ENCODE results near the gene MPST. TPM values are rescaled to one million over a fixed set of nuclear protein-coding genes. Genes with fewer than 3 reads are reported as not detected.

Gene MPST
- total and polyA plus RNA-seq, 4 donors, result 59.2 to 247 (median 71.7) TPM

DNA sequence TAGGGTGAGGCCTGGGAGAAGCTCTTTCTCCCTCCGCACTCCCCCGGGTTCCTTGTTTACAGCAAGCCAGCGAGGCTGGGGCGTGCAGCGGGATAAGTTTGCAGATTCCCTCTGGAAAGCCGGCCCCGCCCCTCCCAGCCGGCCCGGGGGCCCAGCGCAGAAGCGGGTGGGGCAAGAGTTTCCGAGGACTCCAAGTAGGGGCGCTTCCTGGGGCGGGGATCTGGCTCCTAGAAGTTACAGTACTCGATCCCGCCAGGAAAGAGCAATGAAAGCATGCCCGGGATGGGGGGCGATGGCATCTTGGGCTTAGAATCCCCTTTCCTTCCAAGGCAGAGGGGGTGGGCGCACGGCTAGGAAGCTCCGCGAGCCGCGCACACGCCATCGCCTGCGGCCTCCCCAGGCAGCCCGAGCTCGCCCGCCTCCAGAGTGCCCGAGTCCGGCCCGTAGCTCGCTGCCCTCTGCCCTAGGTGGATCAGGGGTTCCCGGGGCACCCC, 680 bp upstream of the MPST start:
- DNase-seq (peak; percentile 80 to 86 (median 81)), ATAC-seq (ENCODE audit: insufficient read depth, low FRiP score) (peak; percentile 29)
- no peaks in the 10 kb centered on the region for H3K27me3 ChIP-seq (ENCODE audit: control insufficient read depth in 3 of 3, insufficient read depth in 3 of 3, low read length in 2 of 3)
- no peak overlapping the region for H3K9ac ChIP-seq (ENCODE audit: insufficient read depth in 1 of 2, low read length in 2 of 2)
- peak overlapping the region; percentile 94 to 97 for H3K27ac ChIP-seq (ENCODE audit: low read depth in 1 of 2, low read length in 1 of 2)
- no peaks in the 10 kb centered on the region for H3K9me3 ChIP-seq (ENCODE audit: control insufficient read depth in 4 of 4, insufficient read depth in 3 of 4, low read length in 3 of 4)
- H3K36me3 ChIP-seq (ENCODE audit: control insufficient read depth in 4 of 4, insufficient read depth in 4 of 4, low read length in 4 of 4), result peaks cover 0 to 10% (median 0%) of the 10 kb centered on the region in 4 donors
- 1 to 2% methylated on average over 35 of the region's 35 CpGs for WGBS, 2 donors
- H3K4me1 ChIP-seq (ENCODE audit: control insufficient read depth in 5 of 5, insufficient read depth in 5 of 5, low read length in 5 of 5), result peaks cover 0 to 35% (median 18%) of the 10 kb centered on the region in 5 donors
- peak overlapping the region; percentile 80 for H3K4me3 ChIP-seq
- TF ChIP-seq, protein P1, sequence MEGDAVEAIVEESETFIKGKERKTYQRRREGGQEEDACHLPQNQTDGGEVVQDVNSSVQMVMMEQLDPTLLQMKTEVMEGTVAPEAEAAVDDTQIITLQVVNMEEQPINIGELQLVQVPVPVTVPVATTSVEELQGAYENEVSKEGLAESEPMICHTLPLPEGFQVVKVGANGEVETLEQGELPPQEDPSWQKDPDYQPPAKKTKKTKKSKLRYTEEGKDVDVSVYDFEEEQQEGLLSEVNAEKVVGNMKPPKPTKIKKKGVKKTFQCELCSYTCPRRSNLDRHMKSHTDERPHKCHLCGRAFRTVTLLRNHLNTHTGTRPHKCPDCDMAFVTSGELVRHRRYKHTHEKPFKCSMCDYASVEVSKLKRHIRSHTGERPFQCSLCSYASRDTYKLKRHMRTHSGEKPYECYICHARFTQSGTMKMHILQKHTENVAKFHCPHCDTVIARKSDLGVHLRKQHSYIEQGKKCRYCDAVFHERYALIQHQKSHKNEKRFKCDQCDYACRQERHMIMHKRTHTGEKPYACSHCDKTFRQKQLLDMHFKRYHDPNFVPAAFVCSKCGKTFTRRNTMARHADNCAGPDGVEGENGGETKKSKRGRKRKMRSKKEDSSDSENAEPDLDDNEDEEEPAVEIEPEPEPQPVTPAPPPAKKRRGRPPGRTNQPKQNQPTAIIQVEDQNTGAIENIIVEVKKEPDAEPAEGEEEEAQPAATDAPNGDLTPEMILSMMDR (IDR thresholded peaks at IDR 0.05; ENCODE audit: control extremely low read depth, extremely low read depth), result no peak

DNA sequence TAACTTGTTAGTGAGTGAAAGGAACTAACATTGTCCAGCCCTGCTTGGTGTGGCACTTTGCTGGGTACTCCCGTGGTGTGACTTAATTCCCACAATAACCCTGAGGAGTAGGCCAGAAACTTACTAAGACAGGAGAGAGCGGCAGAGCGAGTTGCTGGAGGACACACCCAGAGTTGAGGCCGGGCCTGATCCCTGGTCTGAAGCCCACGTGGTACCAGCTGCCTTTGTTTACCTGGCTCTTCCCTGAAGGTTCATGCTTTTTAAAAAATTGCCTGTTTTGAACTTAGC, 594 bp downstream of the MPST start:
- H3K9me3 ChIP-seq (ENCODE audit: control insufficient read depth in 4 of 4, insufficient read depth in 3 of 4, low read length in 3 of 4), result no peaks in the 10 kb centered on the region
- WGBS, 2 donors, result 0% methylated on average over 5 of the region's 5 CpGs
- H3K27ac ChIP-seq (ENCODE audit: low read depth in 1 of 2, low read length in 1 of 2), result peak overlapping the region; percentile 94 to 97
- peak overlapping the region; percentile 80 for H3K4me3 ChIP-seq
- DNase-seq (peak in 2 of 3 donors; percentile 46 to 55), ATAC-seq (ENCODE audit: insufficient read depth, low FRiP score) (no peak)
- H3K36me3 ChIP-seq (ENCODE audit: control insufficient read depth in 4 of 4, insufficient read depth in 4 of 4, low read length in 4 of 4), result peaks cover 0 to 18% (median 5%) of the 10 kb centered on the region in 4 donors
- H3K9ac ChIP-seq (ENCODE audit: insufficient read depth in 1 of 2, low read length in 2 of 2), result peak overlapping the region; percentile 8 to 79
- peaks cover 0 to 35% (median 14%) of the 10 kb centered on the region in 5 donors for H3K4me1 ChIP-seq (ENCODE audit: control insufficient read depth in 5 of 5, insufficient read depth in 5 of 5, low read length in 5 of 5)
- TF ChIP-seq, protein P1 (IDR thresholded peaks at IDR 0.05; ENCODE audit: control extremely low read depth, extremely low read depth), result no peak
- no peaks in the 10 kb centered on the region for H3K27me3 ChIP-seq (ENCODE audit: control insufficient read depth in 3 of 3, insufficient read depth in 3 of 3, low read length in 2 of 3)

DNA sequence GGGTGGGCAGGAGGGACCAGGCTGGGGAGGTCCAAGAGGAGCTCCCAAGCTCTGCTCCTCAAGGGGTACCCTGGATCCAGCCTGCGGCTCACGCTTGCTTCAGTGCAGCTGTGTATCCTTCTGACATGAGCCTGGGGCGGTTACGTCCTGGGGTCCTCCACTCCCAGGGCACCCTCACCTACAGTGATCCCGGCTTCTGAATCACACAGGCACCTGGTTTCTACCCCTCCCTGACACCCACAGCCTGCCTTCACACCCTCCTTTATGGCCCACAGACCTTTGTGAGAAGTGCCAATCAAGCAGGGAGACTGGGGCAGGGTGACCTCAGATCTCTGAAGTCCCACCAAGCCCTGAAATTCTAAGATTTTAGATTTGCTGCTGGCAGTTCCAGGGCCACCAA, 1.5 kb downstream of the MPST start:
- H3K9me3 ChIP-seq (ENCODE audit: control insufficient read depth in 4 of 4, insufficient read depth in 3 of 4, low read length in 3 of 4), result no peaks in the 10 kb centered on the region
- WGBS, 2 donors, result 96% methylated on average over 5 of the region's 5 CpGs
- ATAC-seq (ENCODE audit: insufficient read depth, low FRiP score) (no peak), DNase-seq (no peak)
- H3K9ac ChIP-seq (ENCODE audit: insufficient read depth in 1 of 2, low read length in 2 of 2), result no peak overlapping the region
- peaks cover 0 to 26% (median 10%) of the 10 kb centered on the region in 4 donors for H3K36me3 ChIP-seq (ENCODE audit: control insufficient read depth in 4 of 4, insufficient read depth in 4 of 4, low read length in 4 of 4)
- H3K27ac ChIP-seq (ENCODE audit: low read depth in 1 of 2, low read length in 1 of 2), result no peak overlapping the region
- TF ChIP-seq, protein P1 (IDR thresholded peaks at IDR 0.05; ENCODE audit: control extremely low read depth, extremely low read depth), result no peak
- no peak overlapping the region for H3K4me3 ChIP-seq
- peaks cover 0 to 35% (median 14%) of the 10 kb centered on the region in 5 donors for H3K4me1 ChIP-seq (ENCODE audit: control insufficient read depth in 5 of 5, insufficient read depth in 5 of 5, low read length in 5 of 5)
- H3K27me3 ChIP-seq (ENCODE audit: control insufficient read depth in 3 of 3, insufficient read depth in 3 of 3, low read length in 2 of 3), result no peaks in the 10 kb centered on the region
